Motor neuron (in vitro differentiated cells): ENCODE data around the gene ARID5A. TPM values are rescaled to one million over a fixed set of nuclear protein-coding genes. Genes with fewer than 3 reads are reported as not detected.
"Not testable (repeated sequence)": the region's sequence is repeated elsewhere in the genome, so short reads cannot be mapped to it uniquely, and the experiment has no call there.

ENCODE experiments used
- ATAC-seq, 8 experiments: fragments of 200-7000 bp; cut with Tn5 transposase; replicated peaks in 6 of 8; 2 replicates each; pipeline ENCODE4 v1.8.0; 2021; ENCODE audit warnings: mild to moderate bottlenecking in 8 of 8, moderate library complexity in 8 of 8
- H3K27ac ChIP-seq, 2 donors: fragments of 250-450 bp; sonication (Bioruptor Pico); 2 replicates each; pipeline ENCODE4 v1.9.0; 2021; ENCODE audit warnings: antibody characterized with exemption in 2 of 2, mild to moderate bottlenecking in 2 of 2, moderate library complexity in 1 of 2
- H3K4me1 ChIP-seq, 2 donors: fragments of 250-450 bp; sonication (Bioruptor Pico); replicated peaks in 1 of 2; 2 replicates each; pipeline ENCODE4 v1.6.1; 2021; ENCODE audit warnings: antibody characterized with exemption in 2 of 2, mild to moderate bottlenecking in 2 of 2, moderate library complexity in 1 of 2
- H3K4me3 ChIP-seq, 5 donors: fragments of 250-450 bp; sonication (Bioruptor Pico); 2 replicates each; pipeline ENCODE4 v1.9.0; 2021; ENCODE audit warnings: antibody characterized with exemption in 5 of 5, mild to moderate bottlenecking in 5 of 5, moderate library complexity in 4 of 5
- WGBS, 10 experiments: fragments of 450-650 bp; shearing (Covaris generic); methylation state at CpG; one replicate each; pipeline ENCODE4 v1.0.0; 2022; 5-methylcytosine and 5-hydroxymethylcytosine counted together
- in situ Hi-C, 9 experiments: fragments of 400-800 bp; cut with MboI; loops; one replicate each; pipeline ENCODE4 v1.15.0; 2021; ENCODE audit warnings: low sequenced_read_pairs in 9 of 9, low pct_unique_long_range_greater_than_20kb in 2 of 9; ENCODE audit not compliant: unreplicated experiment in 9 of 9
- total RNA-seq, 8 experiments: library from RNA; unstranded; fragments of 300-600 nt; gene quantifications; 2 replicates each; pipeline versions ENCODE4 v1.2.3 to v1.2.4, GENCODE V29; 2022

ARID5A gene, protein sequence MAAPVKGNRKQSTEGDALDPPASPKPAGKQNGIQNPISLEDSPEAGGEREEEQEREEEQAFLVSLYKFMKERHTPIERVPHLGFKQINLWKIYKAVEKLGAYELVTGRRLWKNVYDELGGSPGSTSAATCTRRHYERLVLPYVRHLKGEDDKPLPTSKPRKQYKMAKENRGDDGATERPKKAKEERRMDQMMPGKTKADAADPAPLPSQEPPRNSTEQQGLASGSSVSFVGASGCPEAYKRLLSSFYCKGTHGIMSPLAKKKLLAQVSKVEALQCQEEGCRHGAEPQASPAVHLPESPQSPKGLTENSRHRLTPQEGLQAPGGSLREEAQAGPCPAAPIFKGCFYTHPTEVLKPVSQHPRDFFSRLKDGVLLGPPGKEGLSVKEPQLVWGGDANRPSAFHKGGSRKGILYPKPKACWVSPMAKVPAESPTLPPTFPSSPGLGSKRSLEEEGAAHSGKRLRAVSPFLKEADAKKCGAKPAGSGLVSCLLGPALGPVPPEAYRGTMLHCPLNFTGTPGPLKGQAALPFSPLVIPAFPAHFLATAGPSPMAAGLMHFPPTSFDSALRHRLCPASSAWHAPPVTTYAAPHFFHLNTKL
- 10 to 100 TPM in 1 of 8 experiments, 1 to 10 TPM in 7; 1.5 to 24.0 (median 3.0) TPM for total RNA-seq

DNA sequence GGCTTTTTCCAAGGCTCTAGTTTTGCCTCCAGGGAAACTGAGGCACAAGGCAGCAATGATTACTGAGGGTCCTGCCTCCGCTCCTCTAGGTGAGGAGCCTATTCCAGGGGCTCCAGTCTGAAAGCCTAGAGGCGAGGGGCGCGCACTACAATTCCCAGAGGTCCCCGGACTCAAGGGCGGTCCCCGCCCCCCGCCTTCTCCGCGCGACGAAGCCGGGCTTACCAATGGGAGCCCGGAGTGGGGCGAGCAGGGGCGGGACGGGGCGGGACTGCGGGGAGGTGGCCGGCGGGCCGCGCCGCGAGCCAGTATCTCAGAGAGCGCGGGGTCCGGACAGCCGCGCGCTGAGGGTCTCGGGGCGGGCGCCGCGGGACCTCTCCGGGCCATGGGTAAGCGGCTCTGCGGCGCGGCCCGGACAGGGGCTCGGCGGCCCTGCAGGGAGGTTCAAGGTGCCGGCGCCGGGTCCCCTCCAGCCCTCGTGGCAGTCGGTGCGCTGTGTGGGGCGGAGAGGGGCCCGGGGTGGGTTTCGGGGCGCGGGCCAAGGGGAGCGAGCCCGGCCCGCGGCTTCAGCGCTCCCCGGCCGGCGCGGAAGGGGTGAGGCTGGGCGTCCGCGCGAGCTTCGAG is at the start of gene ARID5A:
ARID5A (plus strand) TSS at position 308 of the 621 bp plus-strand sequence; CDS start at position 383, 75 bp downstream.
- peak within 1 kb of the TSS; percentile 53 to 77 (median 64) for H3K4me3 ChIP-seq
- H3K4me1 ChIP-seq = peaks cover 9 to 17% of the 10 kb centered on the region in 2 donors
- ATAC-seq = peak; percentile 34 to 80 (median 76)
- H3K27ac ChIP-seq = no peak within 1 kb of the TSS
- WGBS, 10 experiments = 0 to 40% (median 0%) methylated on average over 1 to 4 of the region's 69 CpGs; no CpG with 5 or more reads in 7 of the 10 experiments
- in situ Hi-C loops = no loop called here

DNA sequence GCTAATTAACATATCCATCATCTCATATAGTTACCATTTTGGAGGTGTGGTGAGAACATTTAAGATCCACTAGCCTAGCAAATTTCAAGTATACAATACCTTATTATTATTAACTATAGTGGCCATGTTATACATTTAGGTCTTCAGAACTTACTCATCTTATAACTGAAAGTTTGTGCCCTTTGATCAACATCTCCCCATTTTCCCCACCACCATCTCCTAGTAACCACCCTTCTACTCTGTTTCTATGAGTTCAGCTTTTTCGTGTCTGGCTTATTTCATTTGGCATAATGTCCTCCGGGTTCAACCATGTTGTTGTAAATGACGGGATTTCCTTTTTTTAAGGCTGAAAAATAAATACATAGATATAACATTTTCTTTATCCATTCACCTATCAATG is 47.3 kb upstream of the ARID5A start:
- no peak overlapping the region for H3K4me3 ChIP-seq
- WGBS, 10 experiments = 38 to 100% (median 86%) methylated on average over 1 to 3 of the region's 3 CpGs; no CpG with 5 or more reads in 1 of the 10 experiments
- no peak for ATAC-seq
- no peaks in the 10 kb centered on the region for H3K4me1 ChIP-seq
- in situ Hi-C loops = no loop called here
- H3K27ac ChIP-seq = no peak overlapping the region

DNA sequence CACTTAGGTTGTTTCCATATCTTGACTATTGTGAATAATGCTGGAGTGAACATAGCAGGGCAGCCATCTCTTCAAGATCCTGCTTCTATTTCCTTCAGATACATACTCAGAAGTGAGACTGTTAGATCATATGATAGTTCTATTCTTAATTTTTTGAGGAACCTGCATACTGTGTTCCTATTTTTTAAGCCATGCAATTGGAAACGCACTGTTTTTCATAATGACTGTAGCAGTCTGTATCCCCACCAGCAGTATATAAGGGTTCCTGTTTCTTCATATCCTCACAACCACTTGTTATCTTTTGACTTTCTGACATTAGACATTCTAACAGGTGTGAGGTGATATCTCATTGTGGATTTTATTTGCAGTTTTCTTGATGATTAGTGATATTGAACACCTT is 46.9 kb upstream of the ARID5A start:
- Histone ChIP-seq H3K27ac (no peak overlapping the region), H3K4me1 (no peaks in the 10 kb centered on the region), H3K4me3 (no peak overlapping the region)
- no peak for ATAC-seq
- 50 to 100% (median 100%) methylated on average over 1 of the region's 1 CpG; no CpG with 5 or more reads in 1 of the 10 experiments for WGBS, 10 experiments
- in situ Hi-C loops = no loop called here

DNA sequence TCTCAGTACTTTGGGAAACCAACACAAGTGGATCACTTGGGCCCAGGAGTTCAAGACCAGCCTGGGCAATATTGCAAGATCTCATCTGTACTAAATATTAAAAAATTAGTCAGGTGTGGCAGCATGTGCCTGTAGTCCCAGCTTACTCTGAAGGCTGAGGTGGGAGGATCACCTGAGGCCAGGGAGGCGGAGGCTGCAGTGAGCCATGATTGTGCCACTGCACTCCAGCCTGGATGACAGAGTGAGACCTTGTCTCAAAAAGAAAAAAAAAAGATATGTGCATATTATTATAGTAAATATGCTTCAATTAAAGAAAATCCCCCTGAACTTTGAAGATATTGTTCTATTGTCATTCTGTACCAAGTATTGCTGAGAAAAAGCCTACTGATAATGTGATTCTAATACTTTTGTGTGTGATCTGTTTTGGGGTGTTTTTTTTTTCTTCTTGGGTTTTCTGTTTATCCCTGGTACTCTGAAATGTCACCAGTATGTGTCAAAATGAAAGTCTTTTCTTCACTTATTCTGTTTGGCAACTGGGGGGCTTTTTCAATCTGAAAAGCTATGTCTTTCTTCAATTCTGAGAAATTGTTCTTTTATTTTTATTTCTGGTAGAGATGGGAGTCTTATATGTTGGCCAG is 44.6 kb upstream of the ARID5A start:
- ATAC-seq = no peak
- in situ Hi-C loops = no loop called here
- WGBS, 10 experiments = 17 to 100% (median 25%) methylated on average over 1 of the region's 1 CpG; no CpG with 5 or more reads in 7 of the 10 experiments

DNA sequence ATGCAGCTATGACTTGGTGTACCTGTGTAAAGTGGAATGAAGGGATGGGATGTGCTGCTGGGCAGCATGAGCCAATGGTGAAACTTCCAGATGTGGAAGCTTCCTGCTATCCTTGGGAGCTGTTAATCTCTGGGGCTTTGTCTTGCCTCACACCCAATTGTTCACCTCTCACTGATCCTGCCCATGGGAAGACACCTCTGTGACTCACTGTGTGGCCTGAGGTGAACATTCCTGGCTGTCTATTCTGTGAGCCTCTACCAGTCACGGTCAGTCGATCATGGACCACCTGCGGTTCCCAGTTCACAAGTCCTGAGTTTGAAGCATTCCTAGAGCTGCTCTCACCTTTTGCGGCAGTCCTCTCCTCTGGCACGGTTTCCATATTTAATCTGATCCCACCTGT is 43.5 kb upstream of the ARID5A start:
- Histone ChIP-seq H3K4me1 (no peaks in the 10 kb centered on the region), H3K4me3 (no peak overlapping the region), H3K27ac (no peak overlapping the region)
- no peak for ATAC-seq
- 8 to 100% (median 71%) methylated on average over 1 to 5 of the region's 5 CpGs; no CpG with 5 or more reads in 2 of the 10 experiments for WGBS, 10 experiments
- in situ Hi-C loops = no loop called here

More for the DNA sequence above, 44.6 kb upstream of the ARID5A start:
- Histone ChIP-seq H3K4me1 (no peaks in the 10 kb centered on the region), H3K4me3 (no peak overlapping the region), H3K27ac (no peak overlapping the region)

DNA sequence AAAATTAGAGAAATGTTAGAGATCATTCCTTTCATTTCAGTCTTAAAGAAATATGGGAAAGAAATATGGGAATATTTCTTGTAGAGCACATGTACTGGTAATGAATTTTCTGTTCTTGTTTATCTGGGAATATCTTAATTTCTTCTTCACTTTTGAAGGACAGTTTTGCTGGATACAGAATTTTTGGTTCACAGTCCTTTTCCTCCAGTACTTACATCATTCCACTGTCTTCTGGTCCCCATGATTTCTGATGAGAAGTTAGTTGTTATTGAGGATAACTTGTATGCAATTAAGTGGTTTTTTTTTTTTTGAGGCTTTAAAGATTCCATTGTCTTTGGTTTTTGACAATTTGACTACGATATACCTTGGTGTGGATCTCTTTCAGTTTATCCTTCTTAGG is 42.4 kb upstream of the ARID5A start:
- Histone ChIP-seq H3K27ac (no peak overlapping the region), H3K4me1 (no peaks in the 10 kb centered on the region), H3K4me3 (no peak overlapping the region)
- in situ Hi-C loops = no loop called here
- no peak for ATAC-seq
- WGBS, 10 experiments = 0 to 100% (median 89%) methylated on average over 1 of the region's 1 CpG; no CpG with 5 or more reads in 2 of the 10 experiments

DNA sequence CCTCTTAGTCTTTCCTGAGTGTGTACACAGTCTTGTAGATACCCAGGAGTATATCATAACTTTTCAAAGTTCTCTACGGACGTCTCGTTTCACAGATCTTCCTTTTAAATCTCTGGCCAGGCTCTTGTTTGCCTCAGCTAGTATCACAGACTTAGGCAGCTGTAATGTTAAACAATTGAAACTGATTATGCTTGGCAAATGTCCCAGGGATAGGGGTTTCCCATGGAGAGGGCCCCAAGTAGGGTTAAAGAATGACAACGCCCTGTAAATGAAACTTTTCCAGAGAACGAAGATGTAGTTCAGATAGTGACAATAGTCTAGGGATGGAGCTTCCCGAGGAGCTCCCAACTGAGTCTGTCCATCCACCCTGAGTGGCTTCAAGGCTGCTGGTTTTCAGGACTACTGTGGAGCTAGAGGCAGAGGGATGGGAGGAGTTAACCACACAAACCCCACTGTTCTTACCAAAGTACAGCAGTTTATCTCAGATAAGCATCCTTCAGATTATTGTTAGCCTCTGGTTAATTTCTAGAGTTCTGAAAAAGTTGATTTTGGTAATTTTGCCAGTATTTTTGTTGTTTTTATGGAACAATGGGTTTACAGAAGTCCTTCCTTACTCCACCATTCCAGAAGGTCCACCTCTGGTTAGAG is 40.4 kb upstream of the ARID5A start:
- in situ Hi-C loops = no loop called here
- peak in 2 of 8 experiments; percentile 43 to 45 for ATAC-seq
- no peak overlapping the region for H3K4me3 ChIP-seq
- H3K4me1 ChIP-seq = no peaks in the 10 kb centered on the region
- no peak overlapping the region for H3K27ac ChIP-seq
- 10 to 75% (median 30%) methylated on average over 2 to 5 of the region's 6 CpGs; no CpG with 5 or more reads in 3 of the 10 experiments for WGBS, 10 experiments

DNA sequence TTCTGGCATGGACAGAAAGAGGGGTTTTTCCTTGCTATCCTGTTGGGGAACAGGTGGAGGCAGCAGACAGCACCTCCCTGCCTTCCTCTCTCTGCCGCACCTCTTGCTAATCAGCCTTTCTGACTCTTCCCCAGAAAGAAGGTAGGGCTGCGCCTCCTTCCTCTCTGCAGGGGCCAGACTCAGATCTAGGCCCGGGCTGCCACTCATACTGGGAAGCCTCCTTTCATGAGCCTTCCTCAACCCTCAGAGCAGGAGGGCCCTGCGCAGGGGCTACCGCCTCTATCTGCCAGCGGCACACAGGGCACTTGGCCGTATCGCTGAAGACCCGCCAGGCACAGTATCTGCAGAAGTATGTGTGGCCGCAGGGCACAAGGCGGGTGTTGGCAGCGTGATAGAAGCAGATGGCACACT is 38.5 kb upstream of the ARID5A start:
- Histone ChIP-seq H3K27ac (no peak overlapping the region), H3K4me1 (no peaks in the 10 kb centered on the region), H3K4me3 (no peak overlapping the region)
- in situ Hi-C loops = no loop called here
- 47 to 93% (median 85%) methylated on average over 3 to 8 of the region's 12 CpGs; no CpG with 5 or more reads in 7 of the 10 experiments for WGBS, 10 experiments
- no peak for ATAC-seq

DNA sequence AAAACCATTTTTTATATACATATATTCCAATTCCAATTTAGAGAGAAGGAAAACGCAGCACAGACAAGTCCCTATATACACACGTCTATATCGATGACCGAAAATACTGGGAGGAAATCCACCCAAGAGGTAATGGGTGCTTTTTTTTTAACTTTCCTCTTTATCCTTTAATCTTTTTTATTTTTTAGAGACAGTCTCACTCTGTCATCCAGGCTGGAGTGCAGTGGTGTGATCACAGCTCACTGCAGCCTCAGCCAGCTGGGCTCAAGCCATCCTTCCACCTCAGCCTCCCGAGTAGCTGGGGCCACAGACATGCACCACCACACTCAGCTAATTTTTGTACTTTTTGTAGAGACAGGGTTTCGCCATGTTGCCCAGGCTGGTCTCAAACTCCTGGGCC is 37.9 kb upstream of the ARID5A start:
- ATAC-seq, H3K27ac ChIP-seq, in situ Hi-C loops, H3K4me1 ChIP-seq, H3K4me3 ChIP-seq: not testable (repeated sequence)
- 57 to 90% (median 83%) methylated on average over 1 to 6 of the region's 6 CpGs; no CpG with 5 or more reads in 3 of the 10 experiments for WGBS, 10 experiments

DNA sequence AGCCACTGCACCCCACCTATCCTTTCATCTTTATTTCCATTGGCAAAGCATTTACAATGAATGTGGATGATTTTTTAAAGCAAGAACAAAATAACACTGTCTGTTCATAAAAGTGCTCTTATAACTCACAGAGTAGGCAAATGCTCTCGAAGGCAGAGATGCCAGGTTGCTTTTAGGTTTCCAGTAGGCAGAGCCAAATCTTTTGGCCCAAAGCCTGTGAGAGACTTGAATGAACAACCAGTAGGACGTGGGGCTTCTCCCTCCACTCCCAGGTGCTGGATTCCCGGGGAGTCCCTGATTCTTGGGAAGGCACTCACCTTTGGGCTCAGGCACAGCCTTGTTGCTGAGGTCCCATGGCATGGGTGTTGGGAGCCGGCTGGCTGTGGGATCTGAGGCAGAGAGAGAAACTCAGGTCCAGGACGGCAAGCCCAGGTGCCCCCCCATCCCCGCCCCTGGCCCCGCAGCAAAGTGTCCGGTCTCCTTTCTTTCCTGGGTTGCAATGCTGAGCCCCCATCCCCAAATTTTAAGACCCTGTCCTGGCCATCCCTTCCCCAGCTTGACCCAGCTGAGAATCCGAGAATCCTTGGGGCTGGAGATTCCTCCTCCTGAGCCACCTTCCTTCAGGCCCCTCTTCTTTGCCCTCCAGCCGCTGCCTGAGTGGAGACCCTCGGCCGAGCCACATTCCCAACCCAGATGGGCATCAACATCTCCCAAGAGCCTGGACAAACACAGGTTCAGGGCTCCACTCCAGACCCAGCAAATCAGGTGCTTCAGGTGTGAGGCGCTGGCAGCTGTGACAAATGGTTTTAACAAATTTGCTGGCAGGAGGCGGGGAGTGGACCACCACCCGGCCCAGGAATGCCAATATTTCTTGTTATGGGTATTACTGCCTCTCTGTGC is 37.2 kb upstream of the ARID5A start:
- ATAC-seq = no peak
- Histone ChIP-seq H3K27ac (no peak overlapping the region), H3K4me1 (no peaks in the 10 kb centered on the region), H3K4me3 (no peak overlapping the region)
- 60 to 89% (median 66%) methylated on average over 2 to 6 of the region's 15 CpGs; no CpG with 5 or more reads in 5 of the 10 experiments for WGBS, 10 experiments
- in situ Hi-C loops = no loop called here

DNA sequence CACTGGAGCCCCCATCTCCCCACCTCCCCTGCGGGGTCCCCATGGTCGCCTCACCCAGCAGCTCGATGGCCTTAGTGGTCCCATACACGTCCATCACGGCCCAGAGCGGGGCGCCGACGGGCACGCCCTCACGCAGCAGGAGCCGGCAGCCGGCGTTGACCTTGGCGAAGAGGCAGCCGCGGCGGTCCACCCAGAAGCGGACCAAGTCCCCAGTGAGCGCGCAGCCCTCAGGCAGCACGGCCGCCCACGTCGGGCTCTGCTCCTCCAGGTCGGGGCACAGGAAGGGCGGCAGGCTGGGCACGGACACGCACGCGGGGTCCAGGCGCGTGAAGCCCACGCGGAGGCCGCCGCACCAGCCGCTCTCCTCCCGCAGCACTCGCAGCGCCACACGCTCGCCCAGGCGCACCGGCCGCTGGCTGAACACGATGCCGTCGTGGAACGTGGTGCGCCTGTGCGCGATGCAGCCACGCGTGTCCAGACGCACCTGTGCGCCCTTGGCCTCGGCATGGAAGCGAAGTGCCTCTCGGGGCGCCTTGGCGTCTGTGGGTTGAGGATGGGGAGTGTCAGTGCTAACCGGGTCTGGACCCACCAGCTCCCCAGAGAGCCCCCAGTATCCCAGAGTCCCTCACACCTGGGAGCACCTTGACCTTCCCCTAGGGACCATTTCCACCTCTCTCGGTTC is 36.0 kb upstream of the ARID5A start:
- Histone ChIP-seq H3K4me3 (no peak overlapping the region), H3K4me1 (no peaks in the 10 kb centered on the region), H3K27ac (no peak overlapping the region)
- WGBS, 10 experiments = 22 to 100% (median 94%) methylated on average over 1 to 12 of the region's 64 CpGs; no CpG with 5 or more reads in 6 of the 10 experiments
- in situ Hi-C loops = loop anchor here in 4 of 9 experiments (10.0 to 25.0 kb wide), 3 partner anchors 86 to 96 kb away; no protein-coding TSS in a partner anchor
- no peak for ATAC-seq
